HG03103 (cell line): ENCODE results near the gene KRT20.
A peak's percentile ranks its signal among the peaks of the same experiment; 100 is the strongest.
"Not testable (repeated sequence)": the region's sequence is repeated elsewhere in the genome, so short reads cannot be mapped to it uniquely, and the experiment has no call there.

Experiments
- ATAC-seq: cut with Tn5 transposase; IDR thresholded peaks from one replicate; pipeline ENCODE4 v1.9.1; 2021; ENCODE audit warnings: low read depth; ENCODE audit not compliant: unreplicated experiment

Gene KRT20

GRCh38 chr17:40884708-40885512, at the start of gene KRT20:
KRT20 (minus strand) TSS chr17:40885242; CDS start chr17:40885185, 57 bp downstream.
- ATAC-seq: no peak

GRCh38 chr17:40932608-40933007, 47.6 kb upstream of the KRT20 start:
- ATAC-seq: no peak

- ATAC-seq: no peak
These were observed 46.3 kb upstream of the KRT20 start for GRCh38 chr17:40931311-40931710.

GRCh38 chr17:40926341-40926740, 41.3 kb upstream of the KRT20 start:
- no peak for ATAC-seq

- no peak for ATAC-seq
These were observed 37.2 kb upstream of the KRT20 start for GRCh38 chr17:40922239-40922638.

DNA sequence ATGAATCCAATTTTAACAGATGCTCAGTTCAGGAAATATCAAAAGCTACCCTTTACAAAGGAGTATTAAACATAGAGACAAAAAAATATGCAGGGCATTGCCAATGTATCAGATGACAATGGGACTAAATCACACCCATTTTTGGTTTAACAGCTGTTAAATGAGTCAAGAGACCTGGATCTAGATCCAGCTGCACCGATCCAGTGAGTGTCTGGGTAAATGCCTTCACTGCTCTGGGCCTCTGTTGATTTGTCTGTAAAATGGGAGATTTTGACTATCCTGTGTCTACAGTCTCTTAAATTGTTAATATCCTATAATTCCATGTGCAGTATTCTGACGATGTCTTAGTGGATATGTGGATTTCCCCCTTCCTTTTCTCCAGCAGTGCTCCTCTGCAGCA, 36.0 kb upstream of the KRT20 start:
- ATAC-seq: no peak

DNA sequence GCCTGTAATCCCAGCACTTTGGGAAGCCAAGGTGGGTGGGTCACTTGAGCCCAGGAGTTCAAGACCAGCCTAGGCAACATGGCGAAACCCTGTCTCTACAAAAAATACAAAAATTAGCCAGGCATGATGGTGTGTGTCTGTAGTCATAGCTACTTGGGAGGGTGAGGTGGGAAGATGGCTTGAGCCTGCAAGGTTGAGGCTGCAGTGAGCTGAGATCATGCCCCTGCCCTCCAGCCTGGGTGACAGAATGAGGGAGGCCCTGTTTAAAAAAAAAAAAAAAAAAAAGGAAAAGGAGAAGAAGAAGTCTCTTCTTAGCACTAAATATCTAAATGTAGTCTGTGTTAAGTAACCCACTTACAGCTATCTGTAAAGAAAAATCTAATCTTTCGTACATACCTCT, 32.1 kb upstream of the KRT20 start:
- not testable (repeated sequence) for ATAC-seq

GRCh38 chr17:40916366-40916765, 31.3 kb upstream of the KRT20 start:
- no peak for ATAC-seq

GRCh38 chr17:40915721-40916256, 30.7 kb upstream of the KRT20 start:
- ATAC-seq: peak; percentile 51

- ATAC-seq: no peak
These were observed 30.2 kb upstream of the KRT20 start for GRCh38 chr17:40915199-40915661.

- no peak for ATAC-seq
These were observed 29.2 kb upstream of the KRT20 start for GRCh38 chr17:40914075-40914855.

- ATAC-seq: no peak
These were observed 27.6 kb upstream of the KRT20 start for GRCh38 chr17:40912486-40913210.

GRCh38 chr17:40910441-40910841, 25.4 kb upstream of the KRT20 start:
- no peak for ATAC-seq

DNA sequence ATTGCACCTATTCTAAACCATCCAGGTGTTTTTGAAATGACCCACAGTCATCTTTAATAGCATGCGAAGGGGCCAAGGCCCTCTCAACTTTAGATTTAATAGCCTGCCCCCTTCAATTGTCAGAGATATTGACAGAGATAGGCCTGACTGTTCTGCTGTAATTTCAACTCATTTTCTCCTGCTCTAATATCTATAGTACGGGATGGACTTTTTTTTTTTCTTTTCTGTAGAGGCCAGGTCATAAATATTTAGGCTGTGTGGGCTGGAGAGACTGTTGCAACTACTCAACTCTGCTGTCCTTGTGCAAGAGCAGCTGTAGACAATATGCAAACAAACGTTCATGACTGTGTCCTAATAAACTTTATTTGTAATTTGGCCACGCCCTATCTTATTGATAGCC, 24.7 kb upstream of the KRT20 start:
- no peak for ATAC-seq

- no peak for ATAC-seq
These were observed 24.3 kb upstream of the KRT20 start for GRCh38 chr17:40909351-40909750.

- ATAC-seq: no peak
These were observed 21.6 kb upstream of the KRT20 start for GRCh38 chr17:40906613-40907012.

DNA sequence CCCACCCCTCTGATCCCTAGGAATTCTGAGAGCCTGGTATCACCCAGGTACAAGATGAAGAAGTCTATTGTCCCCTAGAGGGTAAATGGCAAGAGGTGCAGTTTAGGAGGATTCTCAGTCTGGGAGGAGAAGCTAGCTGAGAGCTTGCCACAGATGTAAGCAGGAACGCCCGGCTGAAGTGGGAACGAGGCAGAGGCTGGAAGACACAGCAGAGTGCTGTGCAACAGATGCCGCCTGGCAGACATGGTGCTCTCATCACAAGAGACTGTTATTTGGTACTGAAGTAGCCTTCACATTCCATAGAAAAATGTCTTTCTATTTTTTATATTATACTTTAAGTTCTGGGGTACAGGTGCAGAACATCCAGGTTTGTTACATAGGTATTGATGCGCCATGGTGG, 20.3 kb upstream of the KRT20 start:
- ATAC-seq: no peak

- no peak for ATAC-seq
These were observed 18.2 kb upstream of the KRT20 start for GRCh38 chr17:40903129-40903847.

GRCh38 chr17:40902498-40902897, 17.5 kb upstream of the KRT20 start:
- no peak for ATAC-seq

DNA sequence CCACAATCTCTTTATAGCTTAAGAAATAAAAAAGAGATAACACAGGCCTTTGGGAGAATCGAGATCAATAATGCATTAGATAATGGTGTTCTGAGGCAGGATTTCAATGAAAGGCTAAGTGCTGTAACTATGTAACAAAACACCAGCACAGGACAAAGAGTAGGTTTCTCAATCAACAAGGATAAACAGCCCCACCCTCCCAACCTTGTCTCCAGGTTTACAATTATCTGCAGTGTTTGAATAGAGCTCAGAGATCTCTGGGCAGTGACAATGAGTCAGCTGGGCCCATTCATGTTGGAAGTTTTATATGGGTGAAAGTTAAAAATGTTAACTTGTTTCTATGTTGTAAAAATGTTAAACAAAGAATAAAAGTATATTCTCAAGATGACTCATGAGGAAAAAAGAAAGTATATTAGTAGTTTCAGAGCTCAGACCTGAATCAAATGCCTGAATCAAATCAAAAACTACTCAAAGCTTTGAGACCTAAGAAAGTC, 17.0 kb upstream of the KRT20 start:
- ATAC-seq: no peak
